T47D (cell line): ENCODE measurements around the gene ETV1.

Experiments
- DNase-seq, 2 experiments: peaks; one replicate each; pipeline versions ENCODE4 v3.0.0 to v3.0.0-alpha.2; 2011 to 2012; ENCODE audit warnings: low read depth in 1 of 2, low spot score in 1 of 2
- JUND ChIP-seq: IDR thresholded peaks from 2 replicates; pipeline ENCODE4 v1.6.1; 2012; ENCODE audit warnings: low read depth
- in situ Hi-C: cut with HindIII; loops from 2 replicates; pipeline ENCODE4 v1.10.0; 2016; ENCODE audit warnings: low sequenced_read_pairs, low pct_unique_long_range_greater_than_20kb

The ETV1 gene

GRCh38 chr7:13910805-13911551, 78.5 kb downstream of the ETV1 start:
- no peak for DNase-seq
- in situ Hi-C loops = no loop called here
- no peak for TF ChIP-seq JUND

- no peak for TF ChIP-seq JUND
- in situ Hi-C loops = no loop called here
- no peak for DNase-seq
Observed at GRCh38 chr7:13908667-13909397, 80.6 kb downstream of the ETV1 start.

- no peak for DNase-seq
- in situ Hi-C loops = no loop called here
- TF ChIP-seq JUND = no peak
Observed at GRCh38 chr7:13907831-13908230, 81.6 kb downstream of the ETV1 start.

- DNase-seq = no peak
- in situ Hi-C loops = no loop called here
- no peak for TF ChIP-seq JUND
Observed at GRCh38 chr7:13904689-13905088, 84.8 kb downstream of the ETV1 start.

- in situ Hi-C loops = no loop called here
- no peak for TF ChIP-seq JUND
- DNase-seq = no peak
Observed at GRCh38 chr7:13904007-13904406, 85.5 kb downstream of the ETV1 start.

DNA sequence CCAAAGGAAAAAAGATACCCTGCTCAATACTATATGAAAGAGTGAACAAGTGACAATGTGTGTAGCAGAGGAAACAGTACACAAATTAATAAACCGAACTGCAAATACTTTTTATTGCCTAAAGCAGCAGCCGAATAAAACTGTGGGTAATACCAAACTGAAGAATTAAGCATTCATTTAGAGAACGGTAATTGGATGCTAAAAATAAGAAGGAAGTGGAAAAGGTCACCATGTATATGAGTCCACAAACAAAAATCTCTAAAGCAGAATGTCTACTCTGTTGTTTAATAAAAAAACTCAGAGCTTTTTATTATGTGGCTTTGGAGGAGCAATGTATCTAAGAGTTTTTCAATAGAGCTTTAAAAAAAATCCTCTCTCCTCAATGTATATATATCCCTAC, 87.9 kb downstream of the ETV1 start:
- in situ Hi-C loops = no loop called here
- DNase-seq = no peak
- TF ChIP-seq JUND = no peak

- TF ChIP-seq JUND = no peak
- in situ Hi-C loops = no loop called here
Observed at GRCh38 chr7:13898957-13899670, 90.4 kb downstream of the ETV1 start.

DNA sequence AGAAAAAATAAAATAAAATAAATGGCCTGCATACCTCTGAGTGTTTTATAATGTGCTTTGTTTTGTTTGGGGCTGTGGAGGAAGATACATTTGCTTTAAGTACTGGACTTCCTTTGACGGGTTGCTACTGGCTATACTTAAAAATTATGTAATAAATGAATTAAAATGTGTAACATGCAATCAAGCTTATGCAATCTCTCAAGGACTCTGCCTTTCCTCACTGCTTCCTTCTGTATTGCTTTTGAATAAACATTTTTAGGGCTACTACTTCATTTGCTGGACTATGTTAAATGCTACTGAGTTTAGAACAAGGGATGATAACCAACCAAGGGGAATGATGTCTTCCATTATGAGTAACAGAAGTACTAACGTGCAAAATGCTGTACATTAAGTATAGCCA, 91.6 kb downstream of the ETV1 start:
- no peak for TF ChIP-seq JUND
- in situ Hi-C loops = no loop called here
- no peak for DNase-seq

More at GRCh38 chr7:13898957-13899670, 90.4 kb downstream of the ETV1 start:
- peak in 1 of 2 experiments; percentile 65 for DNase-seq

GRCh38 chr7:13894954-13895353, 94.5 kb downstream of the ETV1 start:
- TF ChIP-seq JUND = no peak
- in situ Hi-C loops = no loop called here
- DNase-seq = peak in 1 of 2 experiments; percentile 12

GRCh38 chr7:13894377-13894776, 95.1 kb downstream of the ETV1 start:
- TF ChIP-seq JUND = no peak
- in situ Hi-C loops = no loop called here
- no peak for DNase-seq

GRCh38 chr7:13890793-13891192, 98.7 kb downstream of the ETV1 start:
- TF ChIP-seq JUND = no peak
- no peak for DNase-seq

GRCh38 chr7:13886356-13886755, 103.1 kb downstream of the ETV1 start:
- DNase-seq = no peak
- no peak for TF ChIP-seq JUND
- in situ Hi-C loops = no loop called here

More at GRCh38 chr7:13890793-13891192, 98.7 kb downstream of the ETV1 start:
- in situ Hi-C loops = no loop called here

- TF ChIP-seq JUND = no peak
- in situ Hi-C loops = no loop called here
- DNase-seq = no peak
Observed at GRCh38 chr7:13882051-13882450, 107.4 kb downstream of the ETV1 start.
